GM13977 (cell line): ENCODE data around the gene MEAK7.
"Not testable (repeated sequence)": the region's sequence is repeated elsewhere in the genome, so short reads cannot be mapped to it uniquely, and the experiment has no call there.

Experiments used
- DNase-seq: peaks from one replicate; pipeline ENCODE4 v3.0.0; 2012; ENCODE audit warnings: low spot score
- CTCF ChIP-seq: IDR thresholded peaks from 2 replicates; pipeline ENCODE4 v1.5.1; 2012; ENCODE audit warnings: mild to moderate bottlenecking, control low read depth; ENCODE audit not compliant: insufficient read depth; ENCODE audit errors: extremely low read depth, missing control alignments
- in situ Hi-C: fragments of 300-500 bp; cut with MboI; formaldehyde crosslinking; loops from one replicate; pipeline ENCODE4 v1.12.0; 2022; ENCODE audit warnings: low sequenced_read_pairs, low pct_unique_long_range_greater_than_20kb, mixed read lengths, inconsistent platforms; ENCODE audit not compliant: unreplicated experiment

MEAK7 gene

GRCh38 chr16:84527532-84528269, 23.2 kb upstream of the MEAK7 start:
- no peak for TF ChIP-seq CTCF
- in situ Hi-C loops = no loop called here
- DNase-seq = no peak

- no peak for TF ChIP-seq CTCF
- DNase-seq = no peak
- in situ Hi-C loops = no loop called here
Observed at GRCh38 chr16:84526794-84527531, 22.5 kb upstream of the MEAK7 start.

DNA sequence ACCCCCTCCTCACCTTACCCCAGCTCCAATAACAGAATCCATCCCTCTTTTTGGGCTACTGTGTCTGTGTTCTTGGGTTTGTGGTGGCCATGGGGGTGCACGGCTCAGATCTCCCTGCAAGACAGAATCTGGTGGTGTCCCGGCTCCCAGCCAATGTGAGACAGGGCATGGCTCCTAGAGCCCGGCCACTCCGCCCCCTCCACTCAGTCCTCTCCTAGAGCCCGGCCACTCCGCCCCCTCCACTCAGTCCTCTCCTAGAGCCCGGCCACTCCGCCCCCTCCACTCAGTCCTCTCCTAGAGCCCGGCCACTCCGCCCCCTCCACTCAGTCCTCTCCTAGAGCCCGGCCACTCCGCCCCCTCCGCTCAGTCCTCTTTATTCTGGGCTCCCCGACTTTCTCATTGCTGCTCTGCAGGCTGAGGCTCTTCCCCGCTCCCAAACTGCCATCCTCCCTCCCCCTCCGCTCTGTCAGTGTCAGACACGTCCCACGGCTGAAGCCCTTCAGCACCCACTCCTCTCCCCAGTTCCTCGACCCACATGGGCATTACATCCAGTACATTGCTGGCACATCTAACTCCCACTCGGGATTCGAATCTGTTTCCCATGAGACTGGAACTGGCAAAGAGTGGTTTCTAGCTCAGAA, 20.6 kb upstream of the MEAK7 start:
- not testable (repeated sequence) for DNase-seq
- in situ Hi-C loops = loop anchor here (25.0 kb wide), 1 partner anchor 437 kb away; no protein-coding TSS in a partner anchor

GRCh38 chr16:84524346-84524920, 20.0 kb upstream of the MEAK7 start:
- no peak for TF ChIP-seq CTCF
- in situ Hi-C loops = loop anchor here (25.0 kb wide), 1 partner anchor 438 kb away; no protein-coding TSS in a partner anchor
- DNase-seq = no peak

GRCh38 chr16:84521497-84521770, 17.0 kb upstream of the MEAK7 start:
- TF ChIP-seq CTCF = no peak
- DNase-seq = no peak
- in situ Hi-C loops = loop anchor here (25.0 kb wide), 1 partner anchor 441 kb away; no protein-coding TSS in a partner anchor

- TF ChIP-seq CTCF = no peak
- DNase-seq = no peak
- in situ Hi-C loops = loop anchor here (25.0 kb wide), 1 partner anchor 441 kb away; no protein-coding TSS in a partner anchor
Observed at GRCh38 chr16:84520725-84521496, 16.5 kb upstream of the MEAK7 start.
